Inflammatory macrophage treated with lipopolysaccharide for 4 hours (primary cell): ENCODE data around the gene CALN1.
"Not testable (repeated sequence)": the region's sequence is repeated elsewhere in the genome, so short reads cannot be mapped to it uniquely, and the experiment has no call there.

Experiments used
- DNase-seq: peaks from one replicate; pipeline ENCODE4 v3.0.0-alpha.2; 2020

Gene CALN1

GRCh38 chr7:71776726-71777125 is 635.4 kb downstream of the CALN1 start:
- DNase-seq: no peak

- DNase-seq: no peak
These were observed 636.5 kb downstream of the CALN1 start for GRCh38 chr7:71775648-71776047.

GRCh38 chr7:71772779-71773178 is 639.4 kb downstream of the CALN1 start:
- DNase-seq: no peak

- no peak for DNase-seq
These were observed 641.8 kb downstream of the CALN1 start for GRCh38 chr7:71770269-71770907.

- no peak for DNase-seq
These were observed 642.8 kb downstream of the CALN1 start for GRCh38 chr7:71769326-71769725.

GRCh38 chr7:71768450-71768849 is 643.7 kb downstream of the CALN1 start:
- DNase-seq: no peak

GRCh38 chr7:71766016-71766415 is 646.1 kb downstream of the CALN1 start:
- no peak for DNase-seq

- no peak for DNase-seq
These were observed 650.8 kb downstream of the CALN1 start for GRCh38 chr7:71761336-71761735.

- no peak for DNase-seq
These were observed 657.3 kb downstream of the CALN1 start for GRCh38 chr7:71754828-71755227.

- no peak for DNase-seq
These were observed 658.0 kb downstream of the CALN1 start for GRCh38 chr7:71753956-71754664.

- no peak for DNase-seq
These were observed 658.9 kb downstream of the CALN1 start for GRCh38 chr7:71753236-71753635.

- DNase-seq: peak; percentile 21
These were observed 659.8 kb downstream of the CALN1 start for GRCh38 chr7:71752171-71752935.

GRCh38 chr7:71750290-71750689 is 661.8 kb downstream of the CALN1 start:
- no peak for DNase-seq

- no peak for DNase-seq
These were observed 666.1 kb downstream of the CALN1 start for GRCh38 chr7:71746006-71746405.

GRCh38 chr7:71740174-71740560 is 672.0 kb downstream of the CALN1 start:
- DNase-seq: no peak

- DNase-seq: no peak
These were observed 672.5 kb downstream of the CALN1 start for GRCh38 chr7:71739520-71740173.

GRCh38 chr7:71737931-71738540 is 674.1 kb downstream of the CALN1 start:
- not testable (repeated sequence) for DNase-seq

- DNase-seq: peak; percentile 50
These were observed 676.1 kb downstream of the CALN1 start for GRCh38 chr7:71735961-71736556.

- DNase-seq: peak; percentile 58
These were observed 678.8 kb downstream of the CALN1 start for GRCh38 chr7:71733107-71733870.

- DNase-seq: no peak
These were observed 680.4 kb downstream of the CALN1 start for GRCh38 chr7:71731740-71732139.
